Activated T-cell treated with anti-CD3 and anti-CD28 coated beads, Interleukin-2, amount 50 U/mL, for 72 hours (primary cell): ENCODE data around the gene CNFN. TPM values are rescaled to one million over a fixed set of nuclear protein-coding genes. Genes with fewer than 3 reads are reported as not detected.

Experiments
- ATAC-seq, 2 donors: fragments of 150-1000 bp; cut with Tn5 transposase; replicated peaks in 1 of 2; 2 replicates each; pipeline ENCODE4 v1.10.0; 2021; ENCODE audit warnings: moderate library complexity in 2 of 2, mild to moderate bottlenecking in 1 of 2
- DNase-seq, 2 donors: peaks; one replicate each; pipeline ENCODE4 v3.0.0; 2021 to 2022; ENCODE audit warnings: mixed read lengths in 1 of 2
- H3K27ac Mint-ChIP-seq: one replicate; pipeline ENCODE4 v1.8.0; 2022; ENCODE audit warnings: mild to moderate bottlenecking, moderate library complexity, mixed read lengths
- H3K27me3 Mint-ChIP-seq: one replicate; pipeline ENCODE4 v1.8.0; 2022; ENCODE audit warnings: low read depth, mixed read lengths
- H3K36me3 Mint-ChIP-seq, 2 donors: one replicate each; pipeline ENCODE4 v1.8.0; 2022; ENCODE audit warnings: mixed read lengths in 2 of 2, mild to moderate bottlenecking in 1 of 2; ENCODE audit not compliant: insufficient read depth in 2 of 2
- H3K4me1 Mint-ChIP-seq: one replicate; pipeline ENCODE4 v1.8.0; 2022; ENCODE audit warnings: low read depth, mixed read lengths
- H3K4me3 Mint-ChIP-seq, 2 donors: one replicate each; pipeline ENCODE4 v1.8.0; 2022; ENCODE audit warnings: mild to moderate bottlenecking in 2 of 2, mixed read lengths in 2 of 2, moderate library complexity in 2 of 2
- H3K9me3 Mint-ChIP-seq, 2 donors: one replicate each; pipeline ENCODE4 v1.8.0; 2022; ENCODE audit warnings: mixed read lengths in 2 of 2
- total RNA-seq, 2 donors: library from RNA; stranded (reverse); gene quantifications; one replicate each; pipeline ENCODE4 v1.2.3, GENCODE V29; 2022

CNFN gene
- total RNA-seq, 2 donors from 2014 or later = 0.53 to 2.1 TPM

GRCh38 chr19:42403586-42403985 lies 13.5 kb upstream of the CNFN start:
- Mint-ChIP-seq H3K4me1 (peaks cover 23% of the 10 kb centered on the region), H3K27me3 (no peaks in the 10 kb centered on the region), H3K36me3 (peaks cover 3 to 8% of the 10 kb centered on the region in 2 donors), H3K27ac (no peak overlapping the region), H3K4me3 (no peak overlapping the region), H3K9me3 (no peaks in the 10 kb centered on the region)
- no peak for ATAC-seq
- DNase-seq = no peak

- no peak for ATAC-seq
- H3K4me3 Mint-ChIP-seq = peak overlapping the region; percentile 71 to 85
- no peak for DNase-seq
- H3K36me3 Mint-ChIP-seq = peaks cover 3 to 6% of the 10 kb centered on the region in 2 donors
- no peaks in the 10 kb centered on the region for H3K27me3 Mint-ChIP-seq
- peaks cover 29% of the 10 kb centered on the region for H3K4me1 Mint-ChIP-seq
- no peaks in the 10 kb centered on the region for H3K9me3 Mint-ChIP-seq
- H3K27ac Mint-ChIP-seq = no peak overlapping the region
These were observed 12.4 kb upstream of the CNFN start for GRCh38 chr19:42402376-42403116.

- no peaks in the 10 kb centered on the region for H3K27me3 Mint-ChIP-seq
- ATAC-seq (peak; percentile 65), DNase-seq (peak; percentile 72 to 78)
- peaks cover 38% of the 10 kb centered on the region for H3K4me1 Mint-ChIP-seq
- H3K27ac Mint-ChIP-seq = no peak overlapping the region
- H3K4me3 Mint-ChIP-seq = peak overlapping the region; percentile 79 to 85
- peaks cover 3 to 6% of the 10 kb centered on the region in 2 donors for H3K36me3 Mint-ChIP-seq
- no peaks in the 10 kb centered on the region for H3K9me3 Mint-ChIP-seq
These were observed 11.5 kb upstream of the CNFN start for GRCh38 chr19:42401365-42402303.

GRCh38 chr19:42400404-42400803 lies 10.3 kb upstream of the CNFN start:
- peaks cover 3 to 6% of the 10 kb centered on the region in 2 donors for H3K36me3 Mint-ChIP-seq
- no peak for ATAC-seq
- H3K27ac Mint-ChIP-seq = no peak overlapping the region
- DNase-seq = no peak
- H3K4me1 Mint-ChIP-seq = peaks cover 43% of the 10 kb centered on the region
- H3K4me3 Mint-ChIP-seq = peak overlapping the region in 1 of 2 donors; percentile 29
- no peaks in the 10 kb centered on the region for H3K27me3 Mint-ChIP-seq
- H3K9me3 Mint-ChIP-seq = no peaks in the 10 kb centered on the region

- Mint-ChIP-seq H3K27ac (peak overlapping the region; percentile 36), H3K4me3 (peak overlapping the region; percentile 82 to 89), H3K27me3 (no peaks in the 10 kb centered on the region), H3K36me3 (peaks cover 0 to 4% of the 10 kb centered on the region in 2 donors), H3K9me3 (no peaks in the 10 kb centered on the region), H3K4me1 (peaks cover 43% of the 10 kb centered on the region)
- DNase-seq (peak; percentile 11 to 14), ATAC-seq (peak in 1 of 2 donors; percentile 2)
These were observed 7.4 kb upstream of the CNFN start for GRCh38 chr19:42397263-42398166.

- Mint-ChIP-seq H3K4me1 (peaks cover 35% of the 10 kb centered on the region), H3K36me3 (peaks cover 0 to 3% of the 10 kb centered on the region in 2 donors), H3K27me3 (no peaks in the 10 kb centered on the region), H3K9me3 (no peaks in the 10 kb centered on the region), H3K27ac (peak overlapping the region; percentile 94), H3K4me3 (peak overlapping the region; percentile 82 to 89)
- peak; percentile 98 for DNase-seq
- ATAC-seq = peak; percentile 98
These were observed 6.5 kb upstream of the CNFN start for GRCh38 chr19:42396381-42397262.

GRCh38 chr19:42394751-42395150 lies 4.7 kb upstream of the CNFN start:
- Mint-ChIP-seq H3K9me3 (no peaks in the 10 kb centered on the region), H3K4me1 (peaks cover 20% of the 10 kb centered on the region), H3K4me3 (no peak overlapping the region), H3K27me3 (peaks cover 14% of the 10 kb centered on the region), H3K36me3 (peaks cover 0 to 1% of the 10 kb centered on the region in 2 donors), H3K27ac (no peak overlapping the region)
- no peak for DNase-seq
- ATAC-seq = no peak

GRCh38 chr19:42392165-42392564 lies 2.1 kb upstream of the CNFN start:
- ATAC-seq (no peak), DNase-seq (no peak)
- no peak overlapping the region for H3K4me3 Mint-ChIP-seq
- H3K27ac Mint-ChIP-seq = no peak overlapping the region
- peaks cover 10% of the 10 kb centered on the region for H3K4me1 Mint-ChIP-seq
- H3K9me3 Mint-ChIP-seq = no peaks in the 10 kb centered on the region
- no peaks in the 10 kb centered on the region for H3K36me3 Mint-ChIP-seq
- peaks cover 25% of the 10 kb centered on the region for H3K27me3 Mint-ChIP-seq

GRCh38 chr19:42388851-42389489 lies 1.1 kb downstream of the CNFN start:
- Mint-ChIP-seq H3K9me3 (no peaks in the 10 kb centered on the region), H3K4me3 (no peak overlapping the region), H3K27ac (no peak overlapping the region), H3K4me1 (peaks cover 7% of the 10 kb centered on the region), H3K27me3 (peaks cover 33% of the 10 kb centered on the region), H3K36me3 (no peaks in the 10 kb centered on the region)
- ATAC-seq (no peak), DNase-seq (no peak)

GRCh38 chr19:42386974-42387707 lies 3.0 kb downstream of the CNFN start:
- peaks cover 45% of the 10 kb centered on the region for H3K27me3 Mint-ChIP-seq
- no peak overlapping the region for H3K27ac Mint-ChIP-seq
- H3K4me1 Mint-ChIP-seq = peaks cover 7% of the 10 kb centered on the region

DNA sequence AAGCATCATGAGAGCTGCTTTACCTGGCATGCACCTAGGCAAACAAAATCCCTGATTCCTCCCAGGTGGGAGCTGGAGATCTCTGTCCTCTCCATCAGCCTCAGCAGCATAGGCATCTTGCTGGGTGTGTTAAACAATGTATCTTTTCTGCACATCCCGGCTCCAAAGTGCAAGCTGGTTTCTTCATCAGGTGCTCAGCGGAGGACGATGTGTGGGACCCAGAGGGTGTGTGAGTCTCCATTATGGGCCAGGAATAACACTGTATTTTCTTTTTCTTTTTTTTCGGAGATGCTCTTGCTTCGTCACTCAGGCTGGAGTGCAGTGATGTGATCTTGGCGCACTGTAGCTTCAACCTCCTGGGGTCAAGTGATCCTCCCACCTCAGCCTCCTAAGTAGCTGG lies 9.9 kb downstream of the CNFN start:
- no peaks in the 10 kb centered on the region for H3K9me3 Mint-ChIP-seq
- no peak overlapping the region for H3K27ac Mint-ChIP-seq
- no peaks in the 10 kb centered on the region for H3K36me3 Mint-ChIP-seq
- no peak for DNase-seq
- H3K27me3 Mint-ChIP-seq = peaks cover 19% of the 10 kb centered on the region
- no peak overlapping the region for H3K4me3 Mint-ChIP-seq
- ATAC-seq = no peak
- peaks cover 10% of the 10 kb centered on the region for H3K4me1 Mint-ChIP-seq

More at GRCh38 chr19:42386974-42387707, 3.0 kb downstream of the CNFN start:
- Mint-ChIP-seq H3K36me3 (no peaks in the 10 kb centered on the region), H3K9me3 (no peaks in the 10 kb centered on the region), H3K4me3 (peak overlapping the region; percentile 80 to 86)
- ATAC-seq = peak; percentile 96
- DNase-seq = peak; percentile 81 to 84
